GM19463 (cell line): ENCODE results near the gene RAET1E.
"Not testable (repeated sequence)": the region's sequence is repeated elsewhere in the genome, so short reads cannot be mapped to it uniquely, and the experiment has no call there.

Source experiments
- ATAC-seq: cut with Tn5 transposase; IDR thresholded peaks from one replicate; pipeline ENCODE4 v1.9.1; 2021; ENCODE audit warnings: mild to moderate bottlenecking, moderate library complexity; ENCODE audit not compliant: unreplicated experiment

Gene RAET1E

GRCh38 chr6:149929422-149929821 is 31.5 kb upstream of the RAET1E start:
- ATAC-seq = no peak

DNA sequence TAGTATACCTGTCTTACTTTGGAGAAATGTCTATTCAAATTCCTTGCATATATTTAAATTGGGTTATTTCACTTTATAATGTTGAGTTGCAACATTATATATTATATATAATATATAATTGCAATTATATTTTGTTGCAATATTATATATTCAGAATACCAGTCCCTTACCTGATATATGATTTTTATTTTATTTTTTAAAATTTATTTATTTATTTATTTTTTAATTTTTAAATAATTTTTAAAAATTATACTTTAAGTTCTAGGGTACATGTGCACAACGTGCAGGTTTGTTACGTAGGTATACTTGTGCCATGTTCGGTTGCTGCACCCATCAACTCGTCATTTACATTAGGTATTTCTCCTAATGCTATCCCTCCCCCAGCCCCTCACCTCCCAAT is 29.1 kb upstream of the RAET1E start:
- ATAC-seq = not testable (repeated sequence)

DNA sequence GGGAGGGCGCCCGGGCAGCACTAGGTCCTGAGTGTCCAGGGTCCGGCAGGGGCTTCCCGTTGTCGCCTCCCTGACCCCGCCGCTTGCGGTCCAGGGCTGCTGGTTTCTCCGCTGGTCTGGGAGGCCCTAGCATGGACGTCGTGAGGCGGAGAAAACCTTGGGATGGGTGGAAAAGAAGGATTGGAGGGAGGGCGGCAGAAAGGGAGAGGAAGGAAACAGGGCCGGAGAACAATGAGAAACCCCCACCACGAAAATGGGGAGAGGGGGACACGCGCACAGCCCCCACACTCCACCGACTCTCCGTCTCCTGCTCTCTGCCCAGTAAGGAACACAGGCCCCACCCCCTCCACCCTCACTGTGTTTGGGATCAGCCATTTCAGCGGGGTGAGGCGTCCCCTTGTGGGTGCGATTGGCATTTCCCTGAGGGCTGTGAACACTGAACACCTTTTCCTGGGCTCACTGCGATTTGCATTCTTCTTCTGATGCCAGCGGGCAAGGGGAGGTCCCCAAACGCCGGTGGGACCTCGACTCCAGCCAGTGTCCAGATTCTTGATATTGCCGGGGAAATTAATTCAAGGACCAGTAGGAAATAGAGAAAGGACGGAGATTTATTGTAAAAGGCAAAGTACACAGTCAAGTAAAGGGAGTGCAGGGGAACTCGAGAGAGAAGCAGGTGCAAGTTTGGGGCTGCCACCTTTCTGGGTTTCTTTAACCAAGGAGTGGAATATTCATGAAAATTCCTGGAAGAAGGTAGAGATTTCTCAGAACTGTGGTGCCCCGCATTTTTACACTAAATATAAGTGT is 28.3 kb upstream of the RAET1E start:
- ATAC-seq = peak; percentile 51

- no peak for ATAC-seq
Measured at GRCh38 chr6:149925253-149925973, 27.5 kb upstream of the RAET1E start.

- no peak for ATAC-seq
Measured at GRCh38 chr6:149924933-149925252, 27.0 kb upstream of the RAET1E start.

GRCh38 chr6:149924206-149924932 is 26.5 kb upstream of the RAET1E start:
- no peak for ATAC-seq

- ATAC-seq = no peak
Measured at GRCh38 chr6:149923327-149923986, 25.5 kb upstream of the RAET1E start.

DNA sequence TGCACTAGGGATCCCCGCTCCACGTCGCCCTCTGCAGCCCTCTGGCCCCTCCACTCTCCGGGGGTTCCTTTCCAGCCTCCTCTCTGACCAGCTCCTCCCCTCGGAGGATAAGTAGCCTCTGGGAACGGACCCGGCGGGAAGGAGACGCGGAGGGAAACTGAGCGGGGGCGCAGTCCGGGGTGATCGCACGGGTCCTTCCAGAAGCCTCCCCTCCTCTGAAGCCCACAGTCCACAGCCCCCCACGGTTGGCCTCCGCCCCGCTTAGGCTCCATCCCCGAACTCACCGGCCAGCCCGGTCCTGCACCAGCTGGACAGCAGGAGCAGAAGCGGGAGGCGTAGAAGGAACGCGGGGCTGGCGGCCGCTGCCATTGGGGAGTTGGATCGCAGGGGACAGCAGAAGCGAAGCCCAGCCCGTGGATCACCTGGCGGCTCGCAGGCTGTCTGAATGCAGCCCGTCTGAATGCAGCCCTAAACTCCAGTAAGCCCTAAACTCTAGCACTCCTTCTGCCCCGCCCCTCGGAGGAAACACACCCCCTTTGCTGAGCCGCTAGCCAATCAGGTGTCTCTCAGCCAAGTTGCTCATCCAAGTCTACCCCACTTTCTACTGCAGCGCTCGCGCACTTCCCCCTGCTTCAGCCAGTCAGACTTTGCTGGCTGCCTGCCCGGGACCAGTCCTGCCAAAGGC is 24.9 kb upstream of the RAET1E start, which contains the start of gene RAET1G:
Gene RAET1G (minus strand): TSS at position 480 of the 685 bp plus-strand sequence. CDS start 111 bp downstream, at position 369.
- ATAC-seq = no peak

DNA sequence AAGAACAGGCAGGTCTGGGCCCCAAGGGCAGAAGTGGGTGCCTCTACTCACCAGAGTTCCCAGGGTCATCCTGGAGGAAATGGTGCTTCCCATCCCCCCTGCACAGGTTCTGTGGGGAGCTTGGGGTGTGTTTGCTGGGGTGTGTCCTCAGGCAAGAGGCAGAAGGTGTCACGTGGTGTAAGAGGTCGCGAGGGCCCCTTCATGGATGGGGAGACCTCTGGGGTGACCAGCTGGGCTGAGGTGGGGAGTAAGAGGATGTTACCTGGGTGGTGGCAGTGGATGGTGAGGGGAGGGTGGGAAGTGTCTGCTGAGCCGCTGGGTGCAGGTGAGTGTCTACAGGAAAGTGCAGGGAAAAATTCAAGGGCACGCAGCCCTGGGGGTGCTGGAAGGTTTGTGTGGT is 24.2 kb upstream of the RAET1E start:
- ATAC-seq = not testable (repeated sequence)

- ATAC-seq = no peak
Measured at GRCh38 chr6:149921361-149921760, 23.4 kb upstream of the RAET1E start.

- no peak for ATAC-seq
Measured at GRCh38 chr6:149919834-149920225, 21.9 kb upstream of the RAET1E start.

DNA sequence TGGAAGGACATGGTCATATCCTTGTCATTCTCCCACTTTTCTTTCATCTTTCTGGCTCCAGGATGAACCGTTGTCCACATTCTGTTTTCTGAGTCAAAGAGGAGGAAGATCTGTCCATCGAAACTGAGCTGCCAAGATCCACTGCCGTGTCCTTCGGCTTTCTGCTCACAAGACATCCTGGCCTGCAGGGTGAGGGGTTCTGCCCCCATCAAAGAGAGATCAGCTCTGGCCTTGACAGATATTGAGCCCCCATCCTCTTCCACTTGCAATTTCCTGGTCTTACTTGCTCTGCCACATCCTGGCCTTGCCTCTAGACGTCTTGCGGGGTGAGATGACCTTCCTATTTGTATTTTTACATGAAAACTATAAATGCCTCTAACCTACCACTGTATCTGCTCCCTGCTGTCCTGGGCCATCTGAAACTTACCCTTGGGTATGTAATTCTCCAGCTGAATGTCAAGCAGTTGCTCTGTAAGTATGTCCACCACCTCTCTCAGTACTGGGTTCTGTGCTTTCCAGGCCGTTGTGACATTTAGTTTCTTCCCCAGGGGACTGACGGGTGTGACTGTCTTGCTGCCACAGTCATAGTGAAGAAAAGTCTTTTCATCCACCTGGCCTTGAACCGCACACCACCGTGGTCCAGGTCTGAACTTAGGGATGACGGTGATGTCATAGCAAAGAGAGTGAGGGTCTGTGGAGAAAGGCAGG is 21.4 kb upstream of the RAET1E start:
- not testable (repeated sequence) for ATAC-seq

DNA sequence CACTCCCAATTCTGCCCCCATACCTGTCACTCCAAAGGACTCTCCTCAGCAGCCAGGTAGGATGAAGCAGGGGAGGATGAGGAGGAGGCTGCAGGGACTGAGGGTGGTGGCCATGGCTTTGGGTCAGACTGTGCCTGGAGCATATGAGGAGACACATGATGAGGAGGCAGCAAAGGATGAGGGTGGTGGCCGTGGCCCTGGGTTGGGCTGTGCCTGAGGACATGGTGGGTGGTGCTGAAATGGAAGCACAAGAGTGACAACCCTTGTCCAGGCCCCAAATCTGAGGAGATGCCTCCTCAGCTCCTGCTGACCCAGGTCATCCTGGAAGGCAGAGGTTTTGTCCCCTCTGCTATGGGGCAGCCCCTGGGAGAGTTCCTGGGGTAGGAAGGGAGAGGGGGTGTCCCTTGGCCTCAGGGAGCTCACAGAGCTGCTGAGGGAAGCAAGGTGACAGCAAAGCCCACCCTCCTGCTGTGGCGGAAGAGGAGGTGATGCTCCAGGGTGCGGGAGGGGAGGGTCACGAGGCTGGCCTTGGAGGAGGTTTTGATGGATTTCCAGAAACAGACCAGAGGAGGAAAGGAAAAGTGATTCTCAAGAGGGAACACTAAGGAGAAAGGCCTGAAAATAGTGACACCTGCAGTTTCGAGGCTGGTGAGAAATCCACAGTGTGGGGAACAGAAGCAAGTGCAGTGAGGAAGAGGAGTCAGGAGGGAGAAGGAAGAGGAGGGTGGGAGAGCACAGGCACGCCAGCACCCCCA is 20.4 kb upstream of the RAET1E start:
- ATAC-seq = no peak

DNA sequence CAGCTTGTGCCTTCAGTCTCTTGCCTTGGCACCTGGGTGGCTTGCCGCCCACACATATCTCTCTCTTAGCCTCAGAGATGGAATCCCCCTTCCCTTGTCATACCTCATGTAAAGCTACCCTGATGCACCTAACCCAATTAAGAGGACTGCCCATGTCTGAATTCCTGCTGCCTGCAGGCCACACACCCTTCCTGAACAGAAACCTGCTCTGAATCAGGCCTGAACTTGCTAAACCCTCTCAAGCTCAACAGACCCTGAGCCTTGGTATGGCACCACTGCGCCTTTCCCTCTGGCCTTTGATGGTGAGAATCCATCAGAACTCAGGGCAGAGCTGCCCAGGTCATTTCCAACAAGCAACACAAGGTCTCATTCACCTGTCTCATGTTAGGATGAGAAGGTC is 19.8 kb upstream of the RAET1E start:
- no peak for ATAC-seq

- no peak for ATAC-seq
Measured at GRCh38 chr6:149915970-149916865, 18.3 kb upstream of the RAET1E start.

- ATAC-seq = no peak
Measured at GRCh38 chr6:149913540-149914240, 15.8 kb upstream of the RAET1E start.

DNA sequence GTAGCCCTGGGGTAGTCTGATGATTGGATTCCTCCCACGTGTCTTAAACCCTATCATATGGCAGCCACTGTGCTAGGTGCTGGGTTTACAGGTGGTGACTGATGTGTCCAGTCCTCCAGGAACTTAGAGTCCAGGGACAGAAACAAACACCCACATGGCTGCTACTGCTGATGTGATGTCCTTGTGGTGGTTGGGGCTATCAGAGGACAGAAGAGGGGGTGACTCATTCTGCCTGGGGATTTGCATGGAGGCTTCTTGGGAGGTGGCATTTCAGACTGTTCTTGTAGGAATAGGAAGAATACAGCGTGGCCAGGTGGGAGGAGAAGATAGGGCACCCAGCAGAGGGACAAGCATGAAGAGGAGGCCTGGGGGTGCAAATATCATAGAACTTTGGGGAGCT is 15.2 kb upstream of the RAET1E start:
- ATAC-seq = no peak

GRCh38 chr6:149912680-149913079 is 14.8 kb upstream of the RAET1E start:
- ATAC-seq = not testable (repeated sequence)
